AG04450 (cell line): ENCODE measurements around the gene PTH1R. TPM values are rescaled to one million over a fixed set of nuclear protein-coding genes. Genes with fewer than 3 reads are reported as not detected.
A peak's percentile ranks its signal among the peaks of the same experiment; 100 is the strongest.

Experiments
- CTCF ChIA-PET: fragments of 300-600, 350-600 bp; formaldehyde crosslinking; extraction: SDS; loops from one replicate; lab custom pipeline; 2022; ENCODE audit warnings: antibody characterized with exemption, inconsistent platforms; lab: Charles Lee
- POLR2A ChIA-PET: fragments of 350-600 bp; formaldehyde crosslinking; extraction: SDS; loops from one replicate; lab custom pipeline; 2021; ENCODE audit warnings: antibody characterized with exemption, inconsistent platforms; lab: Yijun Ruan, JAX
- DNase-seq: peaks from one replicate; pipeline ENCODE4 v3.0.0-alpha.2; 2011; ENCODE audit warnings: low read depth, low spot score
- H3K27ac ChIP-seq: one replicate; pipeline ENCODE4 v1.5.1; 2012; ENCODE audit warnings: low read depth, low read length, control low read depth
- H3K27me3 ChIP-seq: one replicate; pipeline ENCODE4 v1.6.0; 2012; ENCODE audit warnings: low read length; ENCODE audit not compliant: control insufficient read depth, insufficient read depth
- H3K4me3 ChIP-seq: 2 replicates; pipeline ENCODE4 v1.5.1; 2011; ENCODE audit warnings: mild to moderate bottlenecking, low read depth, low read length, control low read depth
- H3K9me3 ChIP-seq: 2 replicates; pipeline ENCODE4 v1.5.1; 2012; ENCODE audit warnings: low read length; ENCODE audit not compliant: control insufficient read depth, insufficient read depth
- polyA plus RNA-seq: library from polyadenylated mRNA; depleted of rRNA; stranded (reverse); fragments of >200 nt; gene quantifications from 2 replicates; pipeline ENCODE4 v1.2.3, GENCODE V29; 2011
- TF ChIP-seq, protein P1 (sequence below): IDR thresholded peaks from 2 replicates; pipeline ENCODE4 v1.5.1; 2011; ENCODE audit warnings: low read depth, low read length, control low read depth, inconsistent platforms

Gene PTH1R
- polyA plus RNA-seq, 1 experiment, result 0.05 TPM

- H3K9me3 ChIP-seq, result no peaks in the 10 kb centered on the region; the same call in 1 of the 2 replicates
- ChIA-PET POLR2A (no interaction called here), CTCF (interaction anchor here (0.9 to 5.6 kb wide), 4 partner anchors 25 to 187 kb away, joined by 3 to 57 read pairs (median 6); no protein-coding TSS in a partner anchor)
Measured at GRCh38 chr3:46892285-46893145, 15.0 kb downstream of the PTH1R start.

DNA sequence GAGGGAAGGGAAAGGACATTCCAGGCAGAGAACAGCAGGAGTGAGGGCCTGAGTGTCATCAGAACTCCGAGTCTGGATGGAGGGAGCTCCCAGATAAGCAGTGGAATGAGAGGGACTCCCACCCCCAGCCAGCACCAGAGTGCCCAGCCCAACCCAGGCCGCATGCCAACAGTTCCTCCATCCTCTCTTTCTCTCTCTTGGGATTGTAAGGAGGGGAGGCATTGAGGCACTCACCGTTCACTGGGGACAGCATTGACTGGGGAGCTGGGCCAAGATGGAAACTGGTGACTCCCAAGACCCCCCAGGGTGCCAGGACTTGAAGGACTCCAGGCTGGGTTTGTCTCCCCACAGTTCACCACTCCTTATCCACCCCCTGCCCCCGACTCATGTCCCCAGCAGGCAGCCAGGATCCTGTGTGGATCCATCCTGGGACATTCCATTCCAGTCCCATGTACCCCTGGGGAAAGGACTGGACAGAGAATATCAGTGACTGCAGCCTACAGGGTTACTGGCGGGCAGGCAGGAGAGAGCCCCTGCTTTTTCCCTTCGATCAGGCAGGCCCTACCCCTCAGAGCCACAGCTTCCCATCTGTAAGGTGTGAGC lies 15.7 kb downstream of the PTH1R start:
- no peak overlapping the region for H3K27ac ChIP-seq
- TF ChIP-seq, protein P1, sequence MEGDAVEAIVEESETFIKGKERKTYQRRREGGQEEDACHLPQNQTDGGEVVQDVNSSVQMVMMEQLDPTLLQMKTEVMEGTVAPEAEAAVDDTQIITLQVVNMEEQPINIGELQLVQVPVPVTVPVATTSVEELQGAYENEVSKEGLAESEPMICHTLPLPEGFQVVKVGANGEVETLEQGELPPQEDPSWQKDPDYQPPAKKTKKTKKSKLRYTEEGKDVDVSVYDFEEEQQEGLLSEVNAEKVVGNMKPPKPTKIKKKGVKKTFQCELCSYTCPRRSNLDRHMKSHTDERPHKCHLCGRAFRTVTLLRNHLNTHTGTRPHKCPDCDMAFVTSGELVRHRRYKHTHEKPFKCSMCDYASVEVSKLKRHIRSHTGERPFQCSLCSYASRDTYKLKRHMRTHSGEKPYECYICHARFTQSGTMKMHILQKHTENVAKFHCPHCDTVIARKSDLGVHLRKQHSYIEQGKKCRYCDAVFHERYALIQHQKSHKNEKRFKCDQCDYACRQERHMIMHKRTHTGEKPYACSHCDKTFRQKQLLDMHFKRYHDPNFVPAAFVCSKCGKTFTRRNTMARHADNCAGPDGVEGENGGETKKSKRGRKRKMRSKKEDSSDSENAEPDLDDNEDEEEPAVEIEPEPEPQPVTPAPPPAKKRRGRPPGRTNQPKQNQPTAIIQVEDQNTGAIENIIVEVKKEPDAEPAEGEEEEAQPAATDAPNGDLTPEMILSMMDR, result no peak
- no peak for DNase-seq
- ChIA-PET POLR2A (no interaction called here), CTCF (interaction anchor here (0.9 to 5.6 kb wide), 3 partner anchors 26 to 404 kb away, joined by 8 to 57 read pairs (median 12); no protein-coding TSS in a partner anchor)
- H3K4me3 ChIP-seq, result no peak overlapping the region
- no peaks in the 10 kb centered on the region; the same call in 1 of the 2 replicates for H3K9me3 ChIP-seq
- peaks cover 67% of the 10 kb centered on the region for H3K27me3 ChIP-seq

More at GRCh38 chr3:46892285-46893145, 15.0 kb downstream of the PTH1R start:
- Histone ChIP-seq H3K27me3 (peaks cover 68% of the 10 kb centered on the region), H3K27ac (no peak overlapping the region), H3K4me3 (peak overlapping the region; percentile 51)
- DNase-seq, result peak; percentile 8
- TF ChIP-seq, protein P1, result no peak

DNA sequence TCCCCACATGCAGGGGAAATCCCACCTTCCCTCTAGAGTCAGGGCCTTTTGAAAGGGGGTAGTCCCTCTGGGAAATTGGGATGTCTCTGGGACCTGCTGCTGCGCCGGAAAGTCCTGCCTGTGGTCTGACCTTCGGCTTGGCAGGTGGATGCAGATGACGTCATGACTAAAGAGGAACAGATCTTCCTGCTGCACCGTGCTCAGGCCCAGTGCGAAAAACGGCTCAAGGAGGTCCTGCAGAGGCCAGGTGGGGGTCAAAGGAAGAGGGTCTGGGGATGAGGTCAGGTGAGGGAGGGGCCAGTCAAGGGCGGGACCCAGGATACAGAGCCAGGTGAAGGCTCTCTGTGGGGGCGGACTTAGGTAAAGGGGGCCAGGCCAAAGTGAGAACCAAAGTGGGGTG lies 16.2 kb downstream of the PTH1R start:
- ChIA-PET POLR2A (no interaction called here), CTCF (interaction anchor here (0.9 to 5.6 kb wide), 3 partner anchors 27 to 405 kb away, joined by 8 to 57 read pairs (median 12); no protein-coding TSS in a partner anchor)
- Histone ChIP-seq H3K9me3 (no peaks in the 10 kb centered on the region; the same call in 1 of the 2 replicates), H3K27me3 (peaks cover 62% of the 10 kb centered on the region), H3K27ac (no peak overlapping the region), H3K4me3 (no peak overlapping the region)
- TF ChIP-seq, protein P1, result no peak
- no peak for DNase-seq

DNA sequence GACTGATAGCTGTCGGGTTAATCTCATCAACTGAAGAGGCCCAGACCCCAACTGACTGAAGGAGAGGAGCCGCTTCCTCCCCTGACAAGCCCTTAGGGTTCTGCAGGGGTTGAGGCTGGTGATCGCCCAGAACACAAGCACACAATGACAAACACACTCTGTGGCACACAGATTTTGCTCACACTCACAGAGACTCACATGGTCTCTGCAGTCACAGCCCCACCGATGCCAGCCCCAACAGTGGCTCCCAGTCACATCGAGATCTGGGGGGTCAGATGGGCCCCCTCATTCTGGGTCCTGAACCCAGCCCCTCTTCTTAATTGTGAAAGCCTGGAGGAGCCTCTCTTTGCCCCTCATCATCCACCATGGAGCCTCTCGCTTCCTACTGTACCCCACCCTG lies 16.7 kb downstream of the PTH1R start:
- no peak overlapping the region for H3K27ac ChIP-seq
- TF ChIP-seq, protein P1, result no peak
- no peaks in the 10 kb centered on the region; the same call in 1 of the 2 replicates for H3K9me3 ChIP-seq
- peaks cover 58% of the 10 kb centered on the region for H3K27me3 ChIP-seq
- CTCF ChIA-PET, result interaction anchor here (0.6 to 5.6 kb wide), 11 partner anchors 9 to 405 kb away, joined by 3 to 57 read pairs (median 9); no protein-coding TSS in a partner anchor
- no peak for DNase-seq
- no peak overlapping the region for H3K4me3 ChIP-seq
- POLR2A ChIA-PET, result no interaction called here
